Lung (tissue), 12 donors: ENCODE results near the gene PMAIP1. TPM values are rescaled to one million over a fixed set of nuclear protein-coding genes. Genes with fewer than 3 reads are reported as not detected.

Experiments
- ATAC-seq: fragments of 200-7000 bp; cut with Tn5 transposase; one replicate; pipeline ENCODE4 v1.9.1; 2020; ENCODE audit warnings: moderate number of reproducible peaks; ENCODE audit not compliant: insufficient read depth, low FRiP score
- DNase-seq, 3 donors: peaks; one replicate each; pipeline ENCODE4 v3.0.0-alpha.2; 2013 to 2017
- H3K27ac ChIP-seq, 2 donors: one replicate each; pipeline ENCODE4 v1.5.1; 2013; ENCODE audit warnings: mild to moderate bottlenecking in 2 of 2, moderate library complexity in 2 of 2, control low read depth in 1 of 2, inconsistent platforms in 1 of 2, low read depth in 1 of 2, low read length in 1 of 2
- H3K27me3 ChIP-seq, 3 donors: one replicate each; pipeline ENCODE4 v1.5.1; 2013; ENCODE audit warnings: low read length in 2 of 3; ENCODE audit not compliant: control insufficient read depth in 3 of 3, insufficient read depth in 3 of 3
- H3K36me3 ChIP-seq, 4 donors: one replicate each; pipeline ENCODE4 v1.5.1; 2013; ENCODE audit warnings: low read length in 4 of 4, mild to moderate bottlenecking in 1 of 4, moderate library complexity in 1 of 4; ENCODE audit not compliant: control insufficient read depth in 4 of 4, insufficient read depth in 4 of 4
- H3K4me1 ChIP-seq, 5 donors: one replicate each; pipeline ENCODE4 v1.5.1; 2013; ENCODE audit warnings: low read length in 5 of 5, mild to moderate bottlenecking in 2 of 5, moderate library complexity in 1 of 5; ENCODE audit not compliant: control insufficient read depth in 5 of 5, insufficient read depth in 5 of 5
- H3K4me3 ChIP-seq: one replicate; pipeline ENCODE4 v1.5.1; 2013; ENCODE audit warnings: mild to moderate bottlenecking, control low read depth, moderate library complexity
- H3K9ac ChIP-seq, 2 donors: one replicate each; pipeline ENCODE4 v1.5.1; 2013; ENCODE audit warnings: low read length in 2 of 2, control low read depth in 1 of 2; ENCODE audit not compliant: insufficient read depth in 1 of 2
- H3K9me3 ChIP-seq, 4 donors: one replicate each; pipeline ENCODE4 v1.5.1; 2013; ENCODE audit warnings: low read length in 3 of 4, mild to moderate bottlenecking in 1 of 4, moderate library complexity in 1 of 4; ENCODE audit not compliant: control insufficient read depth in 4 of 4, insufficient read depth in 3 of 4
- CTCF ChIP-seq: IDR thresholded peaks from 2 replicates; pipeline ENCODE4 v1.5.1; 2012; ENCODE audit warnings: mild to moderate bottlenecking; ENCODE audit errors: control extremely low read depth, extremely low read depth
- WGBS, 2 donors: extraction: QIAGEN DNeasy Blood & Tissue Kit; methylation state at CpG; one replicate each; pipeline ENCODE4 v1.1.7; 2013; 5-methylcytosine and 5-hydroxymethylcytosine counted together
- polyA plus RNA-seq, 2 donors: library from polyadenylated mRNA; stranded (reverse); fragments of 200-250 nt; gene quantifications; one replicate each; pipeline ENCODE4 v1.2.1, GENCODE V29; 2013
- total RNA-seq, 2 donors: library from RNA; depleted of rRNA in 1 of 2; stranded (reverse); fragments of >200 nt in 1 of 2; gene quantifications; one replicate each; pipeline ENCODE4 v1.2.1, GENCODE V29; 2014 to 2021
- donor health status: control.
- donor health status: control.
- donor health status: Bipolar disorder and iron deficiency.
- donor health status: healthy.
- donor health status: DM: yes; HTN: yes; CAD: no.

PMAIP1 gene
- total and polyA plus RNA-seq, 4 donors, result 2.4 to 9.4 (median 4.7) TPM

- Histone ChIP-seq H3K4me1 (no peaks in the 10 kb centered on the region), H3K27ac (no peak overlapping the region), H3K27me3 (peaks cover 0 to 3% (median 0%) of the 10 kb centered on the region in 3 donors), H3K9me3 (no peaks in the 10 kb centered on the region), H3K9ac (no peak overlapping the region), H3K4me3 (no peak overlapping the region), H3K36me3 (no peaks in the 10 kb centered on the region)
- no peak for ATAC-seq
- 61 to 71% methylated on average over 6 of the region's 6 CpGs for WGBS, 2 donors
- no peak for DNase-seq
- TF ChIP-seq CTCF, result no peak
These were observed 34.4 kb upstream of the PMAIP1 start for GRCh38 chr18:59865241-59865986.

- H3K4me3 ChIP-seq, result no peak overlapping the region
- H3K36me3 ChIP-seq, result no peaks in the 10 kb centered on the region
- H3K27ac ChIP-seq, result no peak overlapping the region
- 88 to 98% methylated on average over 2 of the region's 2 CpGs for WGBS, 2 donors
- ATAC-seq, result no peak
- no peak for DNase-seq
- H3K4me1 ChIP-seq, result peaks cover 0 to under 1% (median 0%) of the 10 kb centered on the region in 5 donors
- no peak for TF ChIP-seq CTCF
- no peaks in the 10 kb centered on the region for H3K9me3 ChIP-seq
- H3K27me3 ChIP-seq, result peaks cover 0 to 3% (median 0%) of the 10 kb centered on the region in 3 donors
- no peak overlapping the region for H3K9ac ChIP-seq
These were observed 33.1 kb upstream of the PMAIP1 start for GRCh38 chr18:59866551-59867269.

GRCh38 chr18:59867337-59868104 lies 32.3 kb upstream of the PMAIP1 start:
- Histone ChIP-seq H3K27me3 (peaks cover 0 to 3% (median 0%) of the 10 kb centered on the region in 3 donors), H3K4me1 (peaks cover 0 to 3% (median 0%) of the 10 kb centered on the region in 5 donors), H3K4me3 (no peak overlapping the region), H3K9me3 (no peaks in the 10 kb centered on the region), H3K36me3 (no peaks in the 10 kb centered on the region), H3K9ac (no peak overlapping the region), H3K27ac (no peak overlapping the region)
- no peak for DNase-seq
- no peak for ATAC-seq
- TF ChIP-seq CTCF, result no peak
- 69 to 80% methylated on average over 5 of the region's 5 CpGs for WGBS, 2 donors
